Stimulated activated CD8-positive, alpha-beta memory T cell treated with anti-CD3 and anti-CD28 coated beads, Interleukin-4, amount 100 ng/mL, for 48 hours (primary cell): ENCODE data around the gene ITIH3.
A peak's percentile ranks its signal among the peaks of the same experiment; 100 is the strongest.

Experiments
- DNase-seq: peaks from one replicate; pipeline ENCODE4 v3.0.0-alpha.2; 2020

Gene ITIH3

GRCh38 chr3:52779837-52780585 lies 14.6 kb upstream of the ITIH3 start:
- peak; percentile 4 for DNase-seq

DNA sequence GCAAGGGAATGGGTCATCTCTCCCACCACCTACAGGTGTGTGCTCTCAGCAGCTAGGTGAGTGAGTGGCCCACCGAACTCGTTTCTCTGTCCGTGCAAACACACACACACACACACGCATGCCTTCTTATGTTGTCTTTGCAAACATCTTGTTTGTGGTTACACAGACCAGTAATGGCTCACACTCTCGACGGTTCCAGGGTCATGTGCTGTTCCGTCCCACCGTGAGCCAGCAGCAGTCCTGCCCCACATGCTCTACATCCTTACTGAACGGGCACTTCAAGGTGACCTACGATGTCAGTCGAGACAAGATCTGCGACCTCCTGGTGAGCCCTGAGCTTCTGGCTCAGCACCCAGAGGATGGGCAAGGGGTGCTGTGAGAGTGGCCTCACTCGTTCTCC lies 12.9 kb upstream of the ITIH3 start:
- no peak for DNase-seq

- no peak for DNase-seq
Observed at GRCh38 chr3:52782412-52783210, 12.0 kb upstream of the ITIH3 start.

DNA sequence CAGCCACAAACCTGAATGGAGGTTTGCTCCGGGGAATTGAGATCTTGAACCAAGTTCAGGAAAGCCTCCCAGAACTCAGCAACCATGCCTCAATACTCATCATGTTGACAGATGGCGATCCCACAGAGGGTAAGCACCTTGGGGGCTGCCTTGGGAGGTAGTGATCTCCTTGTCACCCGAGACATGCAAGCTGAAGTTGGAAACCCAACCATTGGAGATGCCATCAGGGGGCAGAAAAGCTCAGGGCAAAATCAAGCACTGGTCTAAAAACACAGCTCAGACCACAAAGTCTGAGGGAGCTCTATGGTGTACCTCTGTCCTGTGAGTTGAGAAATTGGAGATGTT lies 11.4 kb upstream of the ITIH3 start:
- DNase-seq: no peak

DNA sequence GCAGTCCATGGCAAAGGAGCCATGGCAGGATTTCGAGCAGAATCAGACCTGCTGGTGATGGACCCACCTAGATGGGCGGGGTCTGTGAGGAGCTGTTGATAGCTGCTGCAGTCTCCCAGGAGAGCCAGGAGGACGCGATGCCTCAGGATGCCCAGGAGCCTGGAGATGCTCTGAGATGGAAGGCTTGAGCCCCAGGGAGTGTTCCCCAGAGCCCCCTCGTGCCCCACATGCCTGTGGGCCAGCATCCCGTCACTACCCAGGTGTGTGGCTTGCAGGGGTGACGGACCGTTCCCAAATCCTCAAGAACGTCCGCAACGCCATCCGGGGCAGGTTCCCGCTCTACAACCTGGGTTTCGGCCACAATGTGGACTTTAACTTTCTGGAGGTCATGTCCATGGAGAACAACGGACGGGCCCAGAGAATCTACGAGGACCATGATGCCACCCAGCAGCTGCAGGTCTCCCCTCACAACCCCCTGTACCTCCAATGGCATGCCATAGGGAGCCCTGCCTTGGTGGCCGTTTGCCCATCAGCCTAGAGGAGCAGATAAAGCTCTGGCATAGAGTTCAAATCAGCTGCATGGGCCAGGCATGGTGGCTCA lies 10.5 kb upstream of the ITIH3 start:
- DNase-seq: no peak

- DNase-seq: no peak
Observed at GRCh38 chr3:52784931-52785590, 9.5 kb upstream of the ITIH3 start.

DNA sequence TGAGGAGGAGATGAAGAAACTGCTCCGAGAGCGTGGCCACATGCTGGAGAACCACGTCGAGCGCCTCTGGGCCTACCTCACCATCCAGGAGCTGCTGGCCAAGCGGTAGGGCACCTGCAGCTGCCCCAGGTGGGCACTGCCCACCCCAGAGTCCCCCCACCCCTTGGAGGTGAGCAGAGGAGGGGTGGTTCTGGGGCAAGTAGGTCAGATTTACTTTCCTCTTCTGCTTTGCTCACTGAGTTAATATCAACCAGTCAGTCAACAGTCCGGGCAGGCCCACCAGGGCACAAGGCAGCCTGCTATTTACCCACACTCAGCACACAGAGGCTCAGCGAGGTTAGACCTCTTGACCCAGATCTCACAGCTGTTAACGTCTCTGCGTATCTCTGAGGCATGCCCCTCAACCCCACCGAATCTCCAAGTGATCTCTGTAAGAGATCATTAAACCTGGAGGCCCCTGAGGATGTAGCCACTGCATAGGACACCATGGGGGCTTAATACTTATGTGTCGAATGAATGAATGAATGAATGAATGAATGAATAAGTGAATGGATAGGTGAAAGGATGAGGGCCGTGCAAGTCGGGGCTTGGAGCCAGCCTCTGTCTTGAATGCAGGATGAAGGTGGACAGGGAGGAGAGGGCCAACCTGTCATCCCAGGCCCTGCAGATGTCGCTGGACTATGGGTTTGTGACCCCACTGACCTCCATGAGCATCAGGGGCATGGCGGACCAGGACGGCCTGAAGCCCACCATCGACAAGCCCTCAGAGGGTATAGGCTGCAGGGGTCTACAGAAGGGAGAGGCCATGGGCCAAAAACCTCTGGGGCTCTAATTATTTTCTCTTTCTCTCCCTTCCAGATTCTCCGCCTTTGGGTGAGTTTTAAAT lies 8.0 kb upstream of the ITIH3 start:
- DNase-seq: no peak

DNA sequence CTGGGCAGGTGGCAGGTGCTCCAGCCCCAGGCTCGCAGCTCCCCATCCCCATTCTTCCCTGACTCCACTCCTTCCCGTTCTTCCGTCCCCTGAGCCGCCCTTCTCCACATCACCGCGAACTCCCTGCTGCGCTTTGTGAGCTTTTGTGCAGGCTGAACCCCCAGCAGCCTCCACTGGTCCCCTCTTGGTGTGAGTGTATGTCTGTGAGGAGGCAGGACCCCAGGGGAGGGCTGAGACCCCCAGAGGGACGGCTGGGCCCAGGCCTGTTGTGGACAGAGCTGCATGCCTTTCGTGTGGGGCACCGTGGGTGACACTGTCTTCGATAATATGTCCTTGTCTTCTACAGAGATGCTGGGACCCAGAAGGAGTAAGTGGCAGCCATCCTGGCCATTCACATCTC lies 7.3 kb upstream of the ITIH3 start:
- DNase-seq: no peak

DNA sequence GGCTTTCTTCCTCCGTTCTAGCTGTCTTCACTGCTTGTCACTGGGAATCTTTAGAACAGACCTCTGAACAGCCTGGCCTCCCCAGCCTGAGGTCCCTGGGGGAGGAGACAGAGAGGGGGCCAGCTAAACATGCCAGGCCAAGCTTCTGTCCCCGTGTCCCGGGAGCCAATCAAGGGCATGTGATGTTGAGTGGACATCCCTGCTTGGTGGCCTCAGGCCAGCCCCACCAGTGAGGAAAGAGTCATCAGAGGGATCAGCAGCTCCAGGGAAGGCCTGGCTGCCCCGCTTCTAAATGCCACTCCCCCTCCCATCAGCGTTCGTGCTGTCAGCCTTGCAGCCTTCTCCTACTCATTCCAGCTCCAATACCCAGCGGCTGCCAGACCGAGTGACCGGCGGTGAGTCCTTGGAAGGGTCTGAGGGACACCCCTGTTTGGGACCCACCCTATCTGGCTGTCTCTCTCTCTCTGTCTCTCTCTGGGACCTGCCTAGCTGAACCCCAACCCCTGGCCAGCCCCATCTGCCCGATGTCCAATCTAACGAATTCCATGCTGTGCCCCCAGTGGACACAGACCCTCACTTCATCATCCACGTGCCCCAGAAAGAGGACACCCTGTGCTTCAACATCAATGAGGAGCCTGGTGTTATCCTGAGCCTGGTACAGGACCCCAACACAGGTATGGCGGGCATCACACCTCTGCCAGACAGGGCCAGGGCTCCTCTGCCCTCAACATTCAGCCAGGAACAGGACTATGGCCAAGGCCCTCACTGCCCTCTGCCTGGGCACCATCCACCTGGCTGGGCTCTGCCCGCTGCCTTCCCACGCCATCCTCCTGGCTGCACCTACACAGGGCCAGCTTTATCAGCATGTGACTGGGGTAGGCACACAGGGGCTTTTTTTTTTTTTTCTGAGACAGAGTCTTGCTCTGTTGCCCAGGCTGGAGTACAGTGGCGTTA lies 6.6 kb upstream of the ITIH3 start:
- DNase-seq: no peak

GRCh38 chr3:52788890-52789745 lies 5.5 kb upstream of the ITIH3 start:
- DNase-seq: no peak

DNA sequence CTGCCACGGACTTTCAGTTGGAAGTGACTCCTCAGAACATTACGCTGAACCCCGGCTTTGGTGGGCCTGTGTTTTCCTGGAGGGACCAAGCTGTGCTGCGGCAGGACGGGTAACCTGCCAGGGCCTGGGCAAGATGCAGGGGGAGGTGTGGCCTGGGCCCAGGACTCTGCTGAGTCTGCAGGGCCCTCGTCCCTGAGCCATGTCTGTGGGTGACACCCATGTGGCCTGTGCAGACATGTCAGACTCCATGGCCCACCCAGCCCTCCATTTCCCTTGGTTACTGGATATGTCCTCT lies 4.9 kb upstream of the ITIH3 start:
- no peak for DNase-seq

GRCh38 chr3:52790337-52790736 lies 4.3 kb upstream of the ITIH3 start:
- no peak for DNase-seq

DNA sequence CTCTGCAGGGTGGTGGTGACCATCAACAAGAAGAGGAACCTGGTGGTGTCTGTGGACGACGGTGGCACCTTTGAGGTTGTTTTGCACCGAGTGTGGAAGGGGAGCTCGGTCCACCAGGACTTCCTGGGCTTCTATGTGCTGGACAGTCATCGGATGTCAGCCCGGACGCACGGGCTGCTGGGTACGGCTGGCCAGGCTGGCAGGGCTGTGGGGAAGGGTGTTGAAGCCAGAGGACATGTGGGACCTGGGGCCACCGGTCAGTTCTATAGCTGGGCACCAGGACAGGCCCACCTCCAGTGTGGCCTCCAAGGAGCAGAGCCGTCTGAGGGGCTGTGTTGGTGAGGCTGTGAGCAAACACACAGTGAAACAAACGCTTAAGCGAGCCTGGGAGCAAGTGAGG lies 3.9 kb upstream of the ITIH3 start:
- no peak for DNase-seq

DNA sequence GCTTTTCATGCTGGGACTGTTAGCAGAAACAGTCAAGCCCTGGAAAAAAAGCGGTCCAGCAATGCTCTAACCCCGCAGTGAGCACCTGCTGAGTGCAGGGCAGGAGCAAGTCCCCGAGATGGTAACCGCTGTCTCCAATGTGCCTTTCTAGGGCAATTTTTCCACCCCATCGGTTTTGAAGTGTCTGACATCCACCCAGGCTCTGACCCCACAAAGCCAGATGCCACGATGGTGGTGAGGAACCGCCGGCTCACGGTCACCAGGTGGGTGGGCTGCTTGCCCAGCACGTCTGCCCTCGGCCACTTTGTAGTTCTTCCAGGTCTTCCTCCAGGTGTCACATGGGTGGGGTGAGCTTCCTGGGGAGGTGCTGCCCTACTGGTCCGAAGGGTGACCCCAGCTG lies 3.2 kb upstream of the ITIH3 start:
- no peak for DNase-seq

DNA sequence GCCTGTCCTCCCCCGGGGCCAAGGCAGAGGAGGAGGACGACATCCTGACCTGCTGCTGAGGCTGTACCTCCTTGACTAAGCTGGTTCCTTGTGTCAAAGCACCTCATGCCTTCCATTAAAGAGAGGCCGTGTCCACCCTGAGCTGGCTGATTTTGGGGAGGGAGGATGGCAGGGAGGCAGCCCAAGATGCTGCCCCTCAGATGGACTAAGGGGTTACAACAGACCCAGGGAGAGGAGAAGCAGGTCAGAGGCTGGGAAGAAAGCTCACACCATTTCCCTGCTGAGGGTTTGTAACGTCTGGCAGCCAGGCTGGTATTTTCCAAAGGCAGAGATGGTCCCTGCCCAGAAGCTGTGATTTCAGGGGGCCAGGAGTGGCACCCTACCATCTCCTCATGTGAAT lies 2.7 kb upstream of the ITIH3 start:
- no peak for DNase-seq

- DNase-seq: no peak
Observed at GRCh38 chr3:52792413-52792812, 2.2 kb upstream of the ITIH3 start.

GRCh38 chr3:52792961-52793695 lies 1.5 kb upstream of the ITIH3 start:
- no peak for DNase-seq

- DNase-seq: no peak
Observed at GRCh38 chr3:52793702-52794611, 639 bp upstream of the ITIH3 start.
